Thyroid gland (tissue), 4 donors: ENCODE results near the gene RPS6KC1. TPM values are rescaled to one million over a fixed set of nuclear protein-coding genes. Genes with fewer than 3 reads are reported as not detected.
"Not testable (repeated sequence)": the region's sequence is repeated elsewhere in the genome, so short reads cannot be mapped to it uniquely, and the experiment has no call there.

Source experiments
- DNase-seq, 2 donors: peaks; one replicate each; pipeline ENCODE4 v3.0.0-alpha.2; 2019
- H3K27ac ChIP-seq, 3 donors: fragments of 200-600 bp; sonication (generic); 1 replicate in 2 of 3; 2 replicates in 1 of 3; pipeline ENCODE4 v1.5.1; 2016 to 2019; ENCODE audit warnings: mild to moderate bottlenecking in 1 of 3, moderate library complexity in 1 of 3
- H3K27me3 ChIP-seq: fragments of 200-600 bp; sonication (generic); one replicate; pipeline ENCODE4 v1.5.1; 2019
- H3K36me3 ChIP-seq, 2 donors: fragments of 200-600 bp; sonication (generic); one replicate each; pipeline ENCODE4 v1.5.1; 2016 to 2019
- H3K4me1 ChIP-seq, 2 donors: fragments of 200-600 bp; sonication (generic); one replicate each; pipeline ENCODE4 v1.5.1; 2017 to 2019
- H3K4me3 ChIP-seq, 3 donors: fragments of 200-600 bp; sonication (generic); replicated peaks in 1 of 3; 1 replicate in 2 of 3; 2 replicates in 1 of 3; pipeline ENCODE4 v1.5.1; 2016; ENCODE audit warnings: mild to moderate bottlenecking in 1 of 3
- H3K9me3 ChIP-seq: fragments of 200-600 bp; sonication (generic); one replicate; pipeline ENCODE4 v1.5.1; 2017
- POLR2A ChIP-seq, 2 donors: fragments of 450-650 bp; IDR thresholded peaks; one replicate each; pipeline ENCODE4 v1.6.1; 2017; ENCODE audit warnings: antibody characterized with exemption in 2 of 2, mild to moderate bottlenecking in 2 of 2, moderate library complexity in 1 of 2
- WGBS, 2 donors: methylation state at CpG; one replicate each; pipeline ENCODE4 v1.1.5; 2017; 5-methylcytosine and 5-hydroxymethylcytosine counted together
- intact Hi-C: fragments of 100-400 bp; cut with DNase I; formaldehyde crosslinking; loops from one replicate; pipeline ENCODE4 v1.15.1; 2023
- total RNA-seq, 4 donors: library from RNA; depleted of rRNA; stranded (reverse); fragments of >200 nt; gene quantifications; one replicate each; pipeline ENCODE4 v1.2.3, GENCODE V29; 2016
- TF ChIP-seq, protein P1 (sequence below), 6 experiments: fragments of 200-600 bp in 3 of 6; fragments of 450-650 bp in 3 of 6; sonication (generic) in 3 of 6; IDR thresholded peaks; one replicate each; pipeline ENCODE4 v1.5.1; 2016 to 2019; ENCODE audit warnings: antibody characterized with exemption in 6 of 6, mild to moderate bottlenecking in 2 of 6, inconsistent platforms in 1 of 6, moderate library complexity in 1 of 6

RPS6KC1 gene
- total RNA-seq, 4 donors from 2014 or later, result 20.3 to 29.9 (median 22.1) TPM

DNA sequence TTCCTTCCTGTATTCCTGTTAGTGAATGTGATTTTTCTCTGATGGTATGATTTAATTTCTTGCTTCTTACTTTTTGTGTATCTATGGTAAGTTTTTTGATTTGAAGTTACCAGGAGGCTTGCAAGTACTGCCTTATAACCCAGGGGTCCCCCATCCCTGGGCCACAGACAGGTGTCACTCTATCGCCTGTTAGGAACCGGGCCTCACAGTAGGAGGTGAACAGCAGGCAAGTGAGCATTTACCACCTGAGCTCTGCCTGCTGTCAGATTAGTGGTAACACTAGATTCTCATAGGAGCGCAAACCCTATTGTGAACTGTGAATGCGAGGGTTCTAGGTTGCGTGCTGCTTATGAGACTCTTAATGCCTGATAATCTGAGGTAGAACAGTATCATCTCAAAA lies 143.3 kb downstream of the RPS6KC1 start:
- DNase-seq, result no peak
- no peak overlapping the region for H3K27ac ChIP-seq
- no peaks in the 10 kb centered on the region for H3K4me1 ChIP-seq
- intact Hi-C loops, result no loop called here
- no peak for TF ChIP-seq POLR2A (IDR thresholded peaks at IDR 0.05)
- TF ChIP-seq, protein P1, sequence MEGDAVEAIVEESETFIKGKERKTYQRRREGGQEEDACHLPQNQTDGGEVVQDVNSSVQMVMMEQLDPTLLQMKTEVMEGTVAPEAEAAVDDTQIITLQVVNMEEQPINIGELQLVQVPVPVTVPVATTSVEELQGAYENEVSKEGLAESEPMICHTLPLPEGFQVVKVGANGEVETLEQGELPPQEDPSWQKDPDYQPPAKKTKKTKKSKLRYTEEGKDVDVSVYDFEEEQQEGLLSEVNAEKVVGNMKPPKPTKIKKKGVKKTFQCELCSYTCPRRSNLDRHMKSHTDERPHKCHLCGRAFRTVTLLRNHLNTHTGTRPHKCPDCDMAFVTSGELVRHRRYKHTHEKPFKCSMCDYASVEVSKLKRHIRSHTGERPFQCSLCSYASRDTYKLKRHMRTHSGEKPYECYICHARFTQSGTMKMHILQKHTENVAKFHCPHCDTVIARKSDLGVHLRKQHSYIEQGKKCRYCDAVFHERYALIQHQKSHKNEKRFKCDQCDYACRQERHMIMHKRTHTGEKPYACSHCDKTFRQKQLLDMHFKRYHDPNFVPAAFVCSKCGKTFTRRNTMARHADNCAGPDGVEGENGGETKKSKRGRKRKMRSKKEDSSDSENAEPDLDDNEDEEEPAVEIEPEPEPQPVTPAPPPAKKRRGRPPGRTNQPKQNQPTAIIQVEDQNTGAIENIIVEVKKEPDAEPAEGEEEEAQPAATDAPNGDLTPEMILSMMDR (IDR thresholded peaks at IDR 0.05), result no peak
- H3K36me3 ChIP-seq, result no peaks in the 10 kb centered on the region
- H3K27me3 ChIP-seq, result no peaks in the 10 kb centered on the region
- 90 to 100% methylated on average over 5 of the region's 5 CpGs for WGBS, 2 donors
- H3K4me3 ChIP-seq, result no peak overlapping the region
- no peaks in the 10 kb centered on the region for H3K9me3 ChIP-seq

GRCh38 chr1:213194855-213195254 lies 143.8 kb downstream of the RPS6KC1 start:
- intact Hi-C loops, result no loop called here
- no peaks in the 10 kb centered on the region for H3K9me3 ChIP-seq
- H3K27ac ChIP-seq, result no peak overlapping the region
- no peaks in the 10 kb centered on the region for H3K27me3 ChIP-seq
- no peaks in the 10 kb centered on the region for H3K36me3 ChIP-seq
- no peak for DNase-seq
- no peaks in the 10 kb centered on the region for H3K4me1 ChIP-seq
- TF ChIP-seq POLR2A (IDR thresholded peaks at IDR 0.05), result no peak
- TF ChIP-seq, protein P1 (IDR thresholded peaks at IDR 0.05), result no peak
- H3K4me3 ChIP-seq, result no peak overlapping the region

DNA sequence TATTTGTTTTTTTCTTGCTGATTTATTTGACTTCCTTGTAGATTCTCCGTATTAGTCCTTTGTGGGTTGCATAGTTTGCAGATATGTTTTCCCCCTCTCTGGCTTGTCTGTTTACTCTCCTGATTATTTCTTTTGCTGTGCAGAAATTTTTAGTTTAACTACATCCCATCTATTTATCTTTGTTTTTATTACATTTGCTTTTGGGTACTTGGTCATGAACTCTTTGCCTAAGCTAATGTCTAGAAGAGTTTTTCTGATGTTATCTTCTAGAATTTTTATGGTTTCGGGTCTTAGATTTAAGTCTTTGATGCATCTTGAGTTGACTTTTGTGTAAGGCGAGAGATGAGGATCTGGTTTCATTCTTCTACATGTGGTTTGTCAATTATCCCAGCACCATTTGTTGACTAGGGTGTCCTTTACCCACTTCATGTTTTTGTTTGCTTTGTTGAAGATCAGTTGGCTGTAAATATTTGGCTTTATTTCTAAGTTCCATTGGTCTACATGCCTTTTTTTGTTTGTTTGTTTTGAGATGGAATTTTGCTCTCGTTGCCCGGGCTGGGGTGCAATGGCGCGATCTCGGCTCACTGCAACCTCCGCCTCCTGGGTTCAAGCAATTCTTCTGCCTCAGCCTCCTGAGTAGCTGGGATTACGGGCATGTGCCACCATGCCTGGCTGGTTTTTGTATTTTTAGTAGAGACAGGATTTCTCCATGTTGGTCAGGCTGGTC lies 145.4 kb downstream of the RPS6KC1 start:
- H3K27ac ChIP-seq, intact Hi-C loops, H3K36me3 ChIP-seq, H3K27me3 ChIP-seq, H3K9me3 ChIP-seq, H3K4me1 ChIP-seq, H3K4me3 ChIP-seq, DNase-seq: not testable (repeated sequence)
- 85 to 94% methylated on average over 10 of the region's 10 CpGs for WGBS, 2 donors

DNA sequence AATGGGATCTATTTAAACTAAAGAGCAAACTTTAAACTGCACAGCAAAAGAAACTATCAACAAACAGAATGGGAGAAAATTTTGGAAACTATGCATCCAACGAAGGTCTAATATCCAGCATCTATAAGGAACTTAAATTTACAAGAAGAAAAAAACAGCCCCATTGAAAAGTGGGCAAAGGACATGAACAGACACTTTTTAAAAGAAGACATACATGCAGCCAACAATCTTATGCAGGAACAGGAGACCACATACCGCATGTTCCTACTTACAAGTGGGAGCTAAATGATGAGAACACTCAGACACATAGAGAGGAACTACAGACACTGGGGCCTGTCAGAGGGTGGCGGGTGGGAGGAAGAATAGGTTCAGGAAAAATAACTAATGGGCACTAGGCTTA lies 149.6 kb downstream of the RPS6KC1 start:
- Histone ChIP-seq H3K4me3 (no peak overlapping the region), H3K27ac (no peak overlapping the region), H3K27me3 (no peaks in the 10 kb centered on the region), H3K36me3 (no peaks in the 10 kb centered on the region), H3K4me1 (no peaks in the 10 kb centered on the region), H3K9me3 (no peaks in the 10 kb centered on the region)
- WGBS, 2 donors, result 97% methylated on average over 3 of the region's 3 CpGs
- DNase-seq, result no peak
- intact Hi-C loops, result no loop called here
- no peak for TF ChIP-seq POLR2A (IDR thresholded peaks at IDR 0.05)
- TF ChIP-seq, protein P1 (IDR thresholded peaks at IDR 0.05), result no peak

GRCh38 chr1:213201380-213202155 lies 150.5 kb downstream of the RPS6KC1 start:
- Histone ChIP-seq H3K4me3 (no peak overlapping the region), H3K27me3 (no peaks in the 10 kb centered on the region), H3K9me3 (no peaks in the 10 kb centered on the region), H3K27ac (no peak overlapping the region), H3K4me1 (no peaks in the 10 kb centered on the region), H3K36me3 (no peaks in the 10 kb centered on the region)
- no peak for DNase-seq
- WGBS, 2 donors, result 95 to 97% methylated on average over 1 of the region's 1 CpG
- TF ChIP-seq POLR2A (IDR thresholded peaks at IDR 0.05), result no peak
- intact Hi-C loops, result no loop called here

- Histone ChIP-seq H3K4me1 (no peaks in the 10 kb centered on the region), H3K9me3 (no peaks in the 10 kb centered on the region), H3K27me3 (no peaks in the 10 kb centered on the region), H3K36me3 (peaks cover 0 to 9% of the 10 kb centered on the region in 2 donors), H3K4me3 (no peak overlapping the region), H3K27ac (no peak overlapping the region)
- WGBS, 2 donors, result 95 to 99% methylated on average over 2 of the region's 2 CpGs
- no peak for DNase-seq
- intact Hi-C loops, result no loop called here
- TF ChIP-seq POLR2A (IDR thresholded peaks at IDR 0.05), result no peak
- TF ChIP-seq, protein P1 (IDR thresholded peaks at IDR 0.05), result no peak
These were observed 160.2 kb downstream of the RPS6KC1 start for GRCh38 chr1:213211201-213211600.

GRCh38 chr1:213219076-213219475 lies 168.0 kb downstream of the RPS6KC1 start:
- H3K4me3 ChIP-seq, H3K4me1 ChIP-seq, H3K27me3 ChIP-seq, H3K27ac ChIP-seq, intact Hi-C loops, DNase-seq, H3K9me3 ChIP-seq, H3K36me3 ChIP-seq: not testable (repeated sequence)
- 98% methylated on average over 2 of the region's 2 CpGs for WGBS, 2 donors
